ENCODE results near the gene SFT2D1.

- TF ChIP-seq POLR2AphosphoS5 (IDR thresholded peaks at IDR 0.05) (no peak), CTCF (IDR thresholded peaks at IDR 0.05) (no peak), EP300 (IDR thresholded peaks at IDR 0.05) (no peak)
These were observed 59.8 kb downstream of the SFT2D1 start for GRCh38 chr6:166282394-166283032.
